ENCODE data around the gene HSPB1.
A peak's percentile ranks its signal among the peaks of the same experiment; 100 is the strongest.
"Not testable (repeated sequence)": the region's sequence is repeated elsewhere in the genome, so short reads cannot be mapped to it uniquely, and the experiment has no call there.

Gene HSPB1

DNA sequence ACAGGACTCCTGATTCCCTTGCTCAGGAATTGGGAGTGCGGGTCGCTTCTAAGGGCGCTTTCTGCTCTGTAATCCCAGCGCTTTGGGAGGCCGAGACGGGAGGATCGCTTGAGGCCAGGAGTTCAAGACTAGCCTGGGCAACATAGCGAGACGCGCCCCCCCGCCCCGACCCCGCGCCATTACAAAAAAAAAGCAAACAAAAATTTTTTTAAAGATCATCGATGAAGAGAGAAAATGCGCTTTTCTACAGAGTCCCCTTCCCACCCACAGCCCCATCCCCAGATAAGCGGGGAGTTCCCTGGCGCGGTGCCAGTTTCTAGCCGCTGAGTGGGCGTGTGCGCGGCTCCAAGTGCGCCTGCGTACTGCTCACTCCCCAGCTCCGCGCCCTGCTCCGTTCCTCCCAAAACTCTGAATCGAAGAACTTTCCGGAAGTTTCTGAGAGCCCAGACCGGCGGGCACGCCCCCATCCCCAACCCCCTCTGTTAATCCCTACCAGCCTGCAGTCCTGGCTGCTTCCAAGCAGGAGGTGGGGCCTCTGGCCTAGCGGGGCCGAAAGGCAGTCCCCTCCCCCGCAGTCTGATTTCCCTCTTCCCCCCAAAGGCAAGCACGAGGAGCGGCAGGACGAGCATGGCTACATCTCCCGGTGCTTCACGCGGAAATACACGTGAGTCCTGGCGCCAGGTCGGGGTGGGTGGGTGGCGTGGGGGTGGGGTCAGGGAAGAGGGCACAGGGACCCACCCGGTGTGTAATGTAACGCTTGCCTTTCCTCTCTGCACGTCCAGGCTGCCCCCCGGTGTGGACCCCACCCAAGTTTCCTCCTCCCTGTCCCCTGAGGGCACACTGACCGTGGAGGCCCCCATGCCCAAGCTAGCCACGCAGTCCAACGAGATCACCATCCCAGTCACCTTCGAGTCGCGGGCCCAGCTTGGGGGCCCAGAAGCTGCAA is 1.0 kb downstream of the HSPB1 start:
- no peak overlapping the region for H3K4me3 ChIP-seq (IDR thresholded peaks at IDR 0.05; ENCODE audit: insufficient read depth, low read depth, low read length)
- peak overlapping the region; percentile 61; the same call in 1 of the 2 replicates for H2AFZ ChIP-seq (ENCODE audit: low read depth)
- H3K79me2 ChIP-seq (ENCODE audit: insufficient read depth, low read depth): peaks cover 20% of the 10 kb centered on the region
- peaks cover 56% of the 10 kb centered on the region for H3K4me1 ChIP-seq (ENCODE audit: low read depth, poor library complexity, severe bottlenecking)
- no peaks in the 10 kb centered on the region for H3K27me3 ChIP-seq (ENCODE audit: insufficient read depth, low read depth)
- TF ChIP-seq CTCF (conservative IDR thresholded peaks at IDR 0.05; ENCODE audit: low read depth, low read length): no peak
- H3K9ac ChIP-seq: peak overlapping the region; percentile 76
- H3K4me2 ChIP-seq: peak overlapping the region; percentile 64
- no peaks in the 10 kb centered on the region; the same call in 1 of the 2 replicates for H3K36me3 ChIP-seq (ENCODE audit: insufficient read depth)
- H4K20me1 ChIP-seq (ENCODE audit: insufficient read depth): no peaks in the 10 kb centered on the region
- peak overlapping the region; percentile 73 for H3K27ac ChIP-seq

- no peaks in the 10 kb centered on the region for H3K27me3 ChIP-seq (ENCODE audit: insufficient read depth, low read depth)
- peak overlapping the region; percentile 1; the same call in 1 of the 2 replicates for H3K27ac ChIP-seq
- H3K36me3 ChIP-seq (ENCODE audit: insufficient read depth): no peaks in the 10 kb centered on the region; the same call in 1 of the 2 replicates
- H3K4me2 ChIP-seq: peak overlapping the region; percentile 64; the same call in 1 of the 2 replicates
- no peak overlapping the region for H3K4me3 ChIP-seq (IDR thresholded peaks at IDR 0.05; ENCODE audit: insufficient read depth, low read depth, low read length)
- H4K20me1 ChIP-seq (ENCODE audit: insufficient read depth): no peaks in the 10 kb centered on the region
- no peak for TF ChIP-seq CTCF (conservative IDR thresholded peaks at IDR 0.05; ENCODE audit: low read depth, low read length)
- H3K79me2 ChIP-seq (ENCODE audit: insufficient read depth, low read depth): peaks cover 20% of the 10 kb centered on the region
- peaks cover 56% of the 10 kb centered on the region for H3K4me1 ChIP-seq (ENCODE audit: low read depth, poor library complexity, severe bottlenecking)
- no peak overlapping the region for H3K9ac ChIP-seq
- no peak overlapping the region for H2AFZ ChIP-seq (ENCODE audit: low read depth)
These were observed 2.5 kb downstream of the HSPB1 start for GRCh38 chr7:76304888-76305375.

- not testable (repeated sequence) for H3K9ac ChIP-seq; H2AFZ ChIP-seq (ENCODE audit: low read depth); H4K20me1 ChIP-seq (ENCODE audit: insufficient read depth); H3K4me2 ChIP-seq; H3K27ac ChIP-seq; H3K4me3 ChIP-seq (IDR thresholded peaks at IDR 0.05; ENCODE audit: insufficient read depth, low read depth, low read length); H3K27me3 ChIP-seq (ENCODE audit: insufficient read depth, low read depth); H3K79me2 ChIP-seq (ENCODE audit: insufficient read depth, low read depth); H3K36me3 ChIP-seq (ENCODE audit: insufficient read depth)
- peaks cover 35% of the 10 kb centered on the region for H3K4me1 ChIP-seq (ENCODE audit: low read depth, poor library complexity, severe bottlenecking)
These were observed 6.4 kb downstream of the HSPB1 start for GRCh38 chr7:76308874-76309273.

DNA sequence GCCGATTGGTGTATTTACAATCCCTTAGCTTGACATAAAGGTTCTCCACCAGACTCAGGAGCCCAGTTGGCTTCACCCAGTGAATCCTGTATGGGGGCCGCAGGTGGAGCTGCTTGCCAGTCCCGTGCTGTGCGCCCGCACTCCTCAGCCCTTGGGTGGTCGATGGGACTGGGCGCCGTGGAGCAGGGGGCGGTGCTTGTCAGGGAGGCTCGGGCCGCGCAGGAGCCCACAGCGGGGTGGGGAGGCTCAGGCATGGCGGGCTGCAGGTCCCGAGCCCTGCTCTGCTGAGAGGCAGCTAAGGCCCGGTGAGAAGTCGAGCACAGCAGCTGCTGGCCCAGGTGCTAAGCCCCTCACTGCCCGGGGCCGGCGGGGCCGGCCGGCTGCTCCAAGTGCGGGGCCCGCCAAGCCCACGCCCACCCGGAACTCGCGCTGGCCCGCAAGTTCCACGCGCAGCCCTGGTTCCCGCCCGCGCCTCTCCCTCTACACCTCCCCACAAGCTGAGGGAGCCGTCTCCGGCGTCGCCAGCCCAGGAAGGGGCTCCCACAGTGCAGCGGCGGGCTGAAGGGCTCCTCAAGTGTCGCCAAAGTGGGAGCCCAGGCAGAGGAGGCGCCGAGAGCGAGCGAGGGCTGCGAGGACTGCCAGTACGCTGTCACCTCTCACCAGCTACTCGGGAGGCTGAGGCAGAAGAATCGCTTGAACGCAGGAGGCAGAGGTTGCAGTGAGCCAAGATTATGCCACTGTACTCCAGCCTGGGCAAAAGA is 7.0 kb downstream of the HSPB1 start:
- not testable (repeated sequence) for H3K79me2 ChIP-seq (ENCODE audit: insufficient read depth, low read depth); H3K4me2 ChIP-seq; H3K36me3 ChIP-seq (ENCODE audit: insufficient read depth); H2AFZ ChIP-seq (ENCODE audit: low read depth); H3K27ac ChIP-seq; H3K9ac ChIP-seq; H3K4me3 ChIP-seq (IDR thresholded peaks at IDR 0.05; ENCODE audit: insufficient read depth, low read depth, low read length); H3K27me3 ChIP-seq (ENCODE audit: insufficient read depth, low read depth); H4K20me1 ChIP-seq (ENCODE audit: insufficient read depth)
- H3K4me1 ChIP-seq (ENCODE audit: low read depth, poor library complexity, severe bottlenecking): peaks cover 32% of the 10 kb centered on the region
